ENCODE data around the gene YAP1. TPM values are rescaled to one million over a fixed set of nuclear protein-coding genes. Genes with fewer than 3 reads are reported as not detected.

The YAP1 gene
- total RNA-seq, 2 experiments from 2014 or later, result not detected

DNA sequence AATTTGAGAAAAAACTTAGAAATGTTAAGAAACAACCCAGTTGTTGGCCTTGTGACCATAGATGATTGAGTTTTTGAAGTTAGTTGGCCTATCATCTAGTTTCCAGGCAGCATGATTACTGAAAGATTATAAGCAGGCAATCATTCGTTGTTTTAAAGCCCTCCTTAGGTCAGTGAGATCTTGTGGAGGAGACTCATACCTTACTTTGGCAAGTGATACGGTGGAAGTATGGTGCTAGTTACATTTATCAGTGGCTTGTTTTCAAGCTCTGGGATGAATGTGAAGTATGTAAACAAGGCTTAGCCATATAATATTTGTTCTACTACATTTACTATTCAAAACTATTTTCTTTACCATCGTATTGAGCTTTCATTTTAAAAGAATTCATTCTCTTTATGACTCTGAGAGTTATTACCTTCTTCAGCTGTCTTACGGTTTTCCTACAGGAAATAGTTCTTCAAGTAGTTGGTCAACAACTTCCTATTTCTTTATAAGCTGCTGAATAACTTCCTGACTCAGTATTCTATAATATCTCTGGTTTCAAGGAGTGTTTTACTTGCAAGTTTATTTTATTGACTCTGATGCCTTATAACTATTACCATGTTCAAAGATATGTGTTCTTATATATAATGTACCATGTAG lies 7.3 kb downstream of the YAP1 start:
- DNase-seq (no peak), ATAC-seq (no peak)
- Mint-ChIP-seq H3K27ac (no peak overlapping the region), H3K36me3 (ENCODE audit: low read depth) (no peaks in the 10 kb centered on the region), H3K9me3 (no peaks in the 10 kb centered on the region), H3K4me3 (no peak overlapping the region), H3K27me3 (peaks cover 24% of the 10 kb centered on the region), H3K4me1 (ENCODE audit: low read depth) (no peaks in the 10 kb centered on the region)
- ChIA-PET CTCF (interaction anchor here (0.7 kb wide), 1 partner anchor 25 kb away, joined by 3 read pairs; no protein-coding TSS in a partner anchor), POLR2A (no interaction called here)
- no peak for TF ChIP-seq CTCF (IDR thresholded peaks at IDR 0.05)
- intact Hi-C loops (cut with micrococcal nuclease), result no loop called here

- no peak for TF ChIP-seq CTCF (IDR thresholded peaks at IDR 0.05)
- peaks cover 23% of the 10 kb centered on the region for H3K27me3 Mint-ChIP-seq
These were observed 8.7 kb downstream of the YAP1 start for GRCh38 chr11:102118937-102119336.

DNA sequence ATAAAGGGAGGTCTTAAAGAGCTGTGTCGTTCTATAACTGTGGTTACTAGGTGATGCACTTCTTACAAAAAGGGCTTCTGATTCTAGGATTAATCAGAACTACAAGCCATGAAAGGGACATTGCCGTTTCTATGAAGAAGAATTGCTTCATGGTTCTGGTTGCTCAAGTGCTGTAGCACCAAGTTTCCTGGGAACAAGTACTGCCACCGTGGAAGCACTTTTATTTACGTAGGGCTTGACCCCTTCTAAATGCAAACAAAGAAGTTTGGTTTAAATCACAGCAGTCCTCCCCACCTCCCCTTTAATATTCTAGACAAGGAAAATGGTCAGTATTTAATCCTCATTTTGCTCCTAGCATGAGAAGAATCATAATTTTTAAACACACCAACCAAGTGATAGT lies 9.8 kb downstream of the YAP1 start:
- Mint-ChIP-seq H3K9me3 (no peaks in the 10 kb centered on the region), H3K27ac (no peak overlapping the region), H3K4me3 (no peak overlapping the region), H3K27me3 (peaks cover 23% of the 10 kb centered on the region), H3K36me3 (ENCODE audit: low read depth) (no peaks in the 10 kb centered on the region), H3K4me1 (ENCODE audit: low read depth) (no peaks in the 10 kb centered on the region)
- CTCF ChIA-PET, result no interaction called here
- no peak for ATAC-seq
- no peak for DNase-seq
- no peak for TF ChIP-seq CTCF (IDR thresholded peaks at IDR 0.05)
- POLR2A ChIA-PET, result no interaction called here
- intact Hi-C loops (cut with micrococcal nuclease), result no loop called here

More at GRCh38 chr11:102118937-102119336, 8.7 kb downstream of the YAP1 start:
- intact Hi-C loops (cut with micrococcal nuclease), result no loop called here
- ChIA-PET POLR2A (interaction anchor here (0.6 kb wide), 1 partner anchor 1475 kb away, joined by 4 read pairs; no protein-coding TSS in a partner anchor), CTCF (interaction anchor here (0.6 kb wide), 1 partner anchor 414 kb away, joined by 3 read pairs; no protein-coding TSS in a partner anchor)
- no peaks in the 10 kb centered on the region for H3K4me1 Mint-ChIP-seq (ENCODE audit: low read depth)
- no peak overlapping the region for H3K27ac Mint-ChIP-seq
- no peaks in the 10 kb centered on the region for H3K9me3 Mint-ChIP-seq
- no peak for DNase-seq
- no peak overlapping the region for H3K4me3 Mint-ChIP-seq
- ATAC-seq, result no peak
- no peaks in the 10 kb centered on the region for H3K36me3 Mint-ChIP-seq (ENCODE audit: low read depth)

DNA sequence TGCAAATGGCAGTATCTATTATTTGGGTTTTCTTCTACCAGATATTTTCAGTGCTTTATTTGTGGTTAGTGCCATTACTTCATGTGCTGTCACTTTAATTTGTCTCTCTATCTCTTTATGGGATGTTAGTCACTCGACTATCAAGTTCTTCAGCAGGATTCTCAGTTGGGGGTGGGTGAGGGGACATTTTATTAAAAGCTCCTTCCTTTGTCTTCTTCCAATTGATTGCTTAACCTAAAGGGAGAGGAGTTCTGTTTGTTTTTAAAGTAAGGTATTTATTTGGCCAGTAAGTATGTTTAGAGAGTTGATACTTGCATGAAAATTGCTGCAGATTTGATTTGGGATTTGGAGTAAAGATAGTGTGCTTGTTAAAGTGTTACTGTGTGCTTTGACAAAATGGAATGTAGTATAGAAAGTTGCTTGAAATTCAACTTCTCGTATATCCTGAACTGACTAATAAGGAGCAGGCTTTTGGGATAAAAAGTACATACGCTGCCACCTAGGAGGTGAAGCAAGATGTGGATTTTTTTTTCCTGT lies 10.3 kb downstream of the YAP1 start:
- H3K27me3 Mint-ChIP-seq, result peaks cover 19% of the 10 kb centered on the region
- DNase-seq, result no peak
- ChIA-PET CTCF (no interaction called here), POLR2A (no interaction called here)
- H3K4me3 Mint-ChIP-seq, result no peak overlapping the region
- intact Hi-C loops (cut with micrococcal nuclease), result no loop called here
- no peaks in the 10 kb centered on the region for H3K4me1 Mint-ChIP-seq (ENCODE audit: low read depth)
- no peak for ATAC-seq
- no peak for TF ChIP-seq CTCF (IDR thresholded peaks at IDR 0.05)
- H3K36me3 Mint-ChIP-seq (ENCODE audit: low read depth), result no peaks in the 10 kb centered on the region
- H3K9me3 Mint-ChIP-seq, result no peaks in the 10 kb centered on the region
- H3K27ac Mint-ChIP-seq, result no peak overlapping the region

GRCh38 chr11:102121329-102121728 lies 11.1 kb downstream of the YAP1 start:
- Mint-ChIP-seq H3K36me3 (ENCODE audit: low read depth) (no peaks in the 10 kb centered on the region), H3K27ac (no peak overlapping the region), H3K9me3 (no peaks in the 10 kb centered on the region), H3K27me3 (peaks cover 18% of the 10 kb centered on the region), H3K4me1 (ENCODE audit: low read depth) (no peaks in the 10 kb centered on the region), H3K4me3 (no peak overlapping the region)
- POLR2A ChIA-PET, result no interaction called here
- intact Hi-C loops (cut with micrococcal nuclease), result no loop called here
- DNase-seq (no peak), ATAC-seq (no peak)
- CTCF ChIA-PET, result no interaction called here
- no peak for TF ChIP-seq CTCF (IDR thresholded peaks at IDR 0.05)

Data from activated CD8-positive, alpha-beta T cell treated with anti-CD3 and anti-CD28 coated beads for 36 hours (primary cell).